Activated T-cell treated with anti-CD3 and anti-CD28 coated beads for 4 hours (primary cell): Measurements from ENCODE around the gene LRIG2.
"Not testable (repeated sequence)": the region's sequence is repeated elsewhere in the genome, so short reads cannot be mapped to it uniquely, and the experiment has no call there.

ENCODE experiments used
- DNase-seq: peaks from one replicate; pipeline ENCODE4 v3.0.0-alpha.2; 2020

Gene LRIG2

GRCh38 chr1:113058941-113059706 lies 13.9 kb upstream of the LRIG2 start:
- DNase-seq: no peak

- not testable (repeated sequence) for DNase-seq
Measured at GRCh38 chr1:113063456-113063855, 9.5 kb upstream of the LRIG2 start.

GRCh38 chr1:113072141-113072756 lies 749 bp upstream of the LRIG2 start:
- no peak for DNase-seq

GRCh38 chr1:113073479-113073950 lies 517 bp downstream of the LRIG2 start:
- DNase-seq: no peak

- no peak for DNase-seq
Measured at GRCh38 chr1:113074237-113074636, 1.2 kb downstream of the LRIG2 start.

- DNase-seq: not testable (repeated sequence)
Measured at GRCh38 chr1:113077978-113078377, 5.0 kb downstream of the LRIG2 start.

- no peak for DNase-seq
Measured at GRCh38 chr1:113086541-113086940, 13.5 kb downstream of the LRIG2 start.

- no peak for DNase-seq
Measured at GRCh38 chr1:113088972-113089371, 16.0 kb downstream of the LRIG2 start.

GRCh38 chr1:113090051-113090450 lies 17.1 kb downstream of the LRIG2 start:
- no peak for DNase-seq

GRCh38 chr1:113091988-113092594 lies 19.1 kb downstream of the LRIG2 start:
- no peak for DNase-seq

GRCh38 chr1:113094506-113094905 lies 21.5 kb downstream of the LRIG2 start:
- DNase-seq: no peak

GRCh38 chr1:113095790-113096455 lies 22.9 kb downstream of the LRIG2 start:
- no peak for DNase-seq

- DNase-seq: no peak
Measured at GRCh38 chr1:113096493-113096892, 23.5 kb downstream of the LRIG2 start.

GRCh38 chr1:113101588-113101987 lies 28.6 kb downstream of the LRIG2 start:
- no peak for DNase-seq

GRCh38 chr1:113103048-113103447 lies 30.1 kb downstream of the LRIG2 start:
- DNase-seq: no peak

- DNase-seq: no peak
Measured at GRCh38 chr1:113103977-113104376, 31.0 kb downstream of the LRIG2 start.

- DNase-seq: no peak
Measured at GRCh38 chr1:113106910-113107309, 33.9 kb downstream of the LRIG2 start.

- no peak for DNase-seq
Measured at GRCh38 chr1:113109908-113110554, 37.0 kb downstream of the LRIG2 start.

GRCh38 chr1:113118266-113118665 lies 45.3 kb downstream of the LRIG2 start:
- DNase-seq: no peak

- no peak for DNase-seq
Measured at GRCh38 chr1:113123737-113124136, 50.7 kb downstream of the LRIG2 start.

- no peak for DNase-seq
Measured at GRCh38 chr1:113124366-113124765, 51.4 kb downstream of the LRIG2 start.

GRCh38 chr1:113125517-113125916 lies 52.5 kb downstream of the LRIG2 start:
- no peak for DNase-seq

- DNase-seq: no peak
Measured at GRCh38 chr1:113126207-113126606, 53.2 kb downstream of the LRIG2 start.
